GM18909 (cell line): Measurements from ENCODE around the gene KLHL2.
"Not testable (repeated sequence)": the region's sequence is repeated elsewhere in the genome, so short reads cannot be mapped to it uniquely, and the experiment has no call there.

Experiments used
- ATAC-seq: cut with Tn5 transposase; IDR thresholded peaks from one replicate; pipeline ENCODE4 v1.9.1; 2021; ENCODE audit warnings: mild to moderate bottlenecking; ENCODE audit not compliant: unreplicated experiment, poor library complexity

Gene KLHL2

DNA sequence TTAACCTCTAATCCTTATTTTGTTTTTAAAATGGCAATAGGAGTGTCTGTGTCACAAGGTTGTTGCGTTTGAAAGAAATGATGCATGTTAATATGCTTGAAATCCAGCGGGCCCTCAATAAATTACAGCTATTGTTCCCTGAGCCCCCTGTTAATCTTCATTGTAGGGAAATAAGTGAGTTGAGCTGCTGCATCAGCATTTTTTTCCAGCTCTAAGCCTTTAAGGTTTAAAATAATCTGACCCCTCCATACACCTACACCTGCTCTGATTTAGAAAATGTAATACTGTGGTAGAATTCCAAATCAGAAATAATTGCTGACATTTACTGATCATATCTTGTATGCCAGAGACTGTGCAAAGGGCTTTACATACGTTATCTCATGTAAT is 117.5 kb downstream of the KLHL2 start:
- ATAC-seq = no peak

- ATAC-seq = no peak
These were observed 118.6 kb downstream of the KLHL2 start for GRCh38 chr4:165325732-165326512.

DNA sequence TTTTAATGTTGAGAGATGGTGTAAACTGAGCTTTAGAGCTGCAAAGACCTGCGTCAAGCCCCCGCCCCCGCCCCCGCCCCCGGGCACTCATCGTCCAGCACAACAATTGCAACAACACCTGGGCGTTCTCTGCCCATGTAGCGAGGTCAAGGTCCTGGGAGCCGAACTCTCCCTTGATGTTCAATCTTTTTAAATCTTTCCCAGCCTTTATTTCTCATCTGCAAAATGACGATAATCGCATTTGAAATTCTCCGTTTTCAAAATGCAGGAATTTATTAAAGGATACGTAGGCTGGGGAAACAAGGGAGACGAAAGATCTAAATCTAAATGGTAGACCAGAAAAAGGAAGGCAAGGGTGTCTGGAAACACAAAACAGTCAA is 119.5 kb downstream of the KLHL2 start:
- peak; percentile 20 for ATAC-seq

- peak; percentile 98 for ATAC-seq
These were observed 120.1 kb downstream of the KLHL2 start, which contains the start of gene MSMO1 for GRCh38 chr4:165327211-165328100. Gene MSMO1 (plus strand): TSS chr4:165327669. CDS start chr4:165333371, 5,702 bp downstream.

DNA sequence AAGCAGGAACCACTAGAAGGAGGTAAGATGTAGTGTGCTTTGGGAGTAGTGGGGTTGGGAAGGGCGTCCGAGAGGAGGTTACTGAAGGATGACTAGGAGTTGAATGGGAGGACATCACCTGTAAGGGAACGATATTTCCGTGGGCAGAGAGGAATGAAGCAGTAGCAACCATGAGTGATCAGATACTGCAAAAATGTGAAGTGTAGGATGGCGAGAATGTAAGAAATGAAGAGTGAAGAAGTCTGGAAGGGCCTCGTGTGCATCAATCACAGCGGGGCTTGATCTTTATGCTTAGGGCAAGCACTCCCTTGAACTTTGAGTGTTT is 120.7 kb downstream of the KLHL2 start:
- no peak for ATAC-seq

DNA sequence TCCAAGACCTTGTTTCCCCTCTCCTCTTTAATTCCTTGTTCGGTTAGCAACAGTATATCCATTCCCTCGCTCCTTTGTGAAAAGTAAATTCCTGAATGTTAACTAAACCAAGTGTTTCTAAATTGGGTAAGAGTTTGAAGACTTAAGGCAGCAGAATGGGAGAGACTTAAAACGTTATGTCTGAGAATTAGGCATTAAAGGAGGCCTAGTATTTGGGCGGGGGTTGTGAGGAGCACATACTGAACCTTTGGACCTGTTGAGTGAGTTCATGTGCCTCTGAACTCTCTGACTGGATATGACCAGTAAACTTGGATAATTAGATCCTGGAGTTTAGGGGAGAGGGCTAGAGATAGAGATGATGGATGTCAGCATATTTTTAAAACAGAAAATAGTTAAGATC is 121.3 kb downstream of the KLHL2 start:
- ATAC-seq = no peak

DNA sequence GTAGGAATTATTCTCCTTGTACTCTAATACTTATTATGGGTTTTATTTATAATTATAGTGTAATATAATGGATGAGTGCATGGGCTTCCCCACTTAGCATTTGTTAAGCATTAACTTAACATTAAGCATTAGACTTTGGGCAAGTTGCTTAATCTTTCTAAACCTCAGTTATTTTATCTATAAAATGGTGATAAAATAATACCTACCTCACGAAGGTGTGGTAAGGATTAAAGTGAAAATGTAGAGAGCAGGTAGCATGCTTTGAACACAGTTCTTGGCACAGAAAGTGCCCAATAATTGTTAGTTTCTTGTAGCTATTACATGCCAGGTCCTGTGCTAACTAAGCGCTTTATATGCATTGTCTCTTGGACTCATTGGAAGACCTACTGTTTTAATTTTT is 122.7 kb downstream of the KLHL2 start:
- no peak for ATAC-seq

DNA sequence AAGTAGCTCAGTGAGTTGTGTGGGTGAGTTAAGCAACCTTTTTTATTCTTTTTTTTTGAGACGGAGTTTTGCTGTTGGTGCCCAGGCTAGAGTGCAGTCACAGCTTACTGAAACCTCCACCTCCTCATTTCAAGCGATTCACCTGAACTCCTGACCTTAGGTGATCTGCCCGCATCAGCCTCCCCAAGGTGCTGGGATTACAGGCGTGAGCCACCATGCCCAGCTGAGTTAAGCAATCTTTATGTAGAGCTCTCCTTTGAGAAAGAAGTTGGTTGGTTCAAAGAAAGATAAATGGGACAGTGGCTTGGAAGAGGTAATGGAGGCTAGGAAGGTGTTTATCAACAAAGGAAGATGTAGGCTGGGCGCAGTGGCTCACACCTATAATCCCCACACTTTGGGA is 123.3 kb downstream of the KLHL2 start:
- no peak for ATAC-seq

- no peak for ATAC-seq
These were observed 124.0 kb downstream of the KLHL2 start for GRCh38 chr4:165331359-165331758.

DNA sequence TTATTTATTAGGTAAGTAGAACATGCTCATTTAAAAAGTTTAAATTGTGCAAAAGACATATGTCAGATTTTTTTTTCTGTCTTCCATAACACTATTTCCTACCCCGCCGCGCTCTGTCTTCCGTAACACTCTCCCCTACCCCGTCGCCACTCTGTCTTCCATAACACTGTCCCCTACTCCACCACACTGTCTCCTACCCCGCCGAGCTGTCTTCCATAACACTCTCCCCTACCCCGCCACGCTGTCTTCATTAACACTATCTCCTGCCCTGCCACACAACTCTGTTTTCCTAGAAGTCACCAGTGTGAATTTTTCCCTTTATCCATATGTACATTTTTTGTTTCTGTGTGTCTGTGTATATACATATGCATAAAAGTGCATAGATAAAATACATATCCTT is 124.5 kb downstream of the KLHL2 start:
- ATAC-seq = no peak

DNA sequence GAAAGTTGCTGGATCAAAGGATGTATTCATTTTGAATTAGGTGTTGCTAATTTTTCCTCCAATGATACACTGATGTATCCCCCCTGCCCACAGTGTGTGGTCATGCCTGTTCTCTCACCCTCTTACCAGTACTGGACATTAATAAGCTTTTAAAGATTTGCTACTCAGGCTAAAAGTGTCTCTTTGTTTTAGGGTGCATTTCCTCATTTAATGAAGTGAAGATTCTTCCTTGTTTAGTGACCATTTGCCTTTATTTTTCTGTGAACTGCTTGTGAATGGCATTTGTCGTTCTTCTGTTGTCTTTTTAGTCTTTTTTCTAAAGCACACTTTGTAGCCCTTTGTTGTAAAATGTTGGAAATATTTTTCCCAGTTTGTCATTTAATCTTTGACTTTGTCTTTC is 125.1 kb downstream of the KLHL2 start:
- no peak for ATAC-seq

- ATAC-seq = no peak
These were observed 127.9 kb downstream of the KLHL2 start for GRCh38 chr4:165335163-165335703.

- no peak for ATAC-seq
These were observed 129.4 kb downstream of the KLHL2 start for GRCh38 chr4:165336743-165337142.

- ATAC-seq = not testable (repeated sequence)
These were observed 135.0 kb downstream of the KLHL2 start for GRCh38 chr4:165342340-165342739.

DNA sequence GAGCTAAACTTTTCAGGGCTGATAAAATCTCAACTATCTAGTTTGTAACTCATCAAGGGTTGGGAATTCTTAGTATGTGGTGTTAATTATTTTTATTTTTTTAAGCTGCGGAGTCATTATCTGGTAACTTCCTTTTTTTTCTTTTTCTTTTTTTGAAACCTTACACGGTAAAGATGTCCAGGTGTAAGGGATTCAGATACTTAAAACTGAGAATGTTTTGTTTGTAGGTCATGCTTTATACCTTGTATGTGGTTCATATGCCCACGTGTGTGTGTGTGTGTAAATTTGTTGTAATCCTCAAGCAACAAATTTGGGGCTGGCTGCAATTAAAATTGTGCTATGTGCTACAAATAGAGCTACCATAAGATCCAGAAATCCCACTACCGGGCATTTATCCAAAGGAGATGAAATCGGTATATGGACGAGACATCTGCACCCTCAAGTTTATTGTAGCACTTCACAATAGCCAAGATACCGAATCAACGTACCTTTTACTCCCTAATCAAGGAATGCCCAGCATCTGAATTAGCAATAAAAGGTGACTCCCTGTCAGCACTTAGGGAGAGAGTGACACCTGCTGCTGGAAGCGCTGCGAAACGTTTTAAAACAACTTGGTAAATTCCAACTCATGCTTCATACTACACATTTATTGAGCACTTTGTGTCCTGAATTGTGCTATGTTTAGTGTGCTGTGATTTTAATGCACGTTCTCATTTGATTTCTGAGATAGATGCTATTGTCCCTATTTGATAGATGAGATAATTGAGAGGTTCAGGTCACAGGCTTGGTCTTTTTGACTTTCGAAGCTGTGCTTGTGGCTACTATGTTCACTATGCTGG is 136.2 kb downstream of the KLHL2 start:
- no peak for ATAC-seq

DNA sequence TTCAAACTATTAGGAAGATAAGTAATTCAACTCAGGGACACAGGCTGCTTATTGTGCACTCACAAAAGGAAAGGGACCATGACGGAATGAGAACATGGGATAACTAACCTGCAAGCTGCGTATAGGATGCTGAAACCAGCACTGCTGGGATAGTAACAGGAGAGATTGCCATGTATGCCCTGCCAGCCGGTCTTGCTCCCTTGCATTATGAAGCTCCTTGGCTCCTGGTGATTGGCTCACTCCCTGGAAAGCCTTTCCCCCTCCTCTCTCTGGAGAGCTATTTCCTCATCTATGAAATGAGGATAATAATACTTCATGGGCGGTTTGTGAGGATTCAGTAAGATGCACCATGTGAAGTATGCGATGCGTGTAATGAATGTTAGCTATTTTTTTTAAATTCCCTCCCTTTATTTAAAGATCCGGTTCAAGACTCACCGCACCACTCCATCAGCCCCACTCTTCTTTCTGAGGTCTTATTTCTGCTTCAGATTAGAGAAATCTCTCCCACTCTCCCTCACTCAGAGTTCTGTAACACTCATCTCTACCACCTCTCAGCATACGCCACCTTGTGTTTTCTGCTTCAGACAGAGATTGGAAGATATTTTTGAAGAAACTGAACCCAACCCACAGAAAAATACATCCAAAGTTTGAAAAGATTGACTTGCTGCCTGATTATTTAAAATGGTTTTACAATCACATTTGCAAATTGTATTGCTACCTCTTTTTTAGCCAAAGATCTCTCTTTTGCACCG is 138.5 kb downstream of the KLHL2 start:
- no peak for ATAC-seq

DNA sequence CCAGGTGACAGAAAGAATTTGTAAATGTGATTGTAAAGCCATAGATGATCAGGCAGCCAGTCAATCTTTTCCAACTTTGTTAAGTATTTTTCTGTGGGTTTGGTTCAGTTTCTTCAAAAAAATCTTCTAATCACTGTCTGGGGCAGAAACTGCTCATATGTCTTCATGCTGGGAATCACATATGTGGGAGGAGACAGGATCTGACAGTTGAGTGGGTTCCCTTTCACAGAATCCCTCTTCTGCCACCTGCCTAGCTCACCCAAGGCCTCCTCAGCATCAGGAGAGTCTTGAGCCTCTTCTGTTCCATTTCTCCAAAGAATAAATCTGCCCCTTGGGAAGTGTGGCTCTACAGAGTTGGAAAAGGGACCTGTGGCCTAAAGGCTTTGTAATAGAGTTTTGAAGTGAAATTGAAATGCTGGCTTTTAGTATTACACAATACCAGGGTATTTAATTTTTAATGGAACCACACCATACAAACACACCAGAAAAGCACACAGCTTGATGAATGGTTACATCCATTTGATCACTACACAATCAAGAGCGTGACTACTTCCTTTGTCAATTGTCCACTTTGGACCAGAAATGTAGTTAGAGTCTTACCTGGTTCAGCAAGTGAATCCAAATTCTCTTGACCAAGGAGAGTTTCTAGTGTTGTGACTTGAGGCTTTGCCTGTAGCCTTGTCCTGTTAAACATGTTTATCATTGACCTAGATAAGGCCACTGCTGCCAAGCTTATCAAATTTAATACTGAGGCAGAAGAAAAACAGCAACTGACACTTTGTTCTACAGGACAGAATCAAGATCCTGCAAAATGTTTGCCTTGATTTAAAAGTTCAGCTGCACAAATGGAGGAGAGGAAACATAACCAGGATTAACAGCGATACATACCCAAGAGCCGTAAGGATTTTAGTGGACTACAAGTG is 140.5 kb downstream of the KLHL2 start:
- ATAC-seq = no peak

- no peak for ATAC-seq
These were observed 144.2 kb downstream of the KLHL2 start for GRCh38 chr4:165351359-165352130.
